Measurements from ENCODE around the gene MACROD2.

MACROD2 gene

GRCh38 chr20:15446373-15446772 lies 1451.1 kb downstream of the MACROD2 start:
- no peak overlapping the region for H3K27ac ChIP-seq
- TF ChIP-seq CTCF (conservative IDR thresholded peaks at IDR 0.05) = no peak
- TF ChIP-seq ZFX (IDR thresholded peaks at IDR 0.05) = no peak

GRCh38 chr20:15447549-15447948 lies 1452.2 kb downstream of the MACROD2 start:
- H3K27ac ChIP-seq = no peak overlapping the region
- TF ChIP-seq ZFX (IDR thresholded peaks at IDR 0.05) = no peak
- no peak for TF ChIP-seq CTCF (conservative IDR thresholded peaks at IDR 0.05)

GRCh38 chr20:15449061-15449460 lies 1453.7 kb downstream of the MACROD2 start:
- no peak overlapping the region for H3K27ac ChIP-seq
- TF ChIP-seq CTCF (conservative IDR thresholded peaks at IDR 0.05) (no peak), ZFX (IDR thresholded peaks at IDR 0.05) (no peak)

- no peak for TF ChIP-seq CTCF (conservative IDR thresholded peaks at IDR 0.05)
- TF ChIP-seq ZFX (IDR thresholded peaks at IDR 0.05) = no peak
- no peak overlapping the region for H3K27ac ChIP-seq
Observed at GRCh38 chr20:15451241-15451640, 1455.9 kb downstream of the MACROD2 start.

- no peak overlapping the region for H3K27ac ChIP-seq
- TF ChIP-seq ZFX (IDR thresholded peaks at IDR 0.05) (no peak), CTCF (conservative IDR thresholded peaks at IDR 0.05) (no peak)
Observed at GRCh38 chr20:15455279-15455678, 1460.0 kb downstream of the MACROD2 start.

GRCh38 chr20:15461938-15462337 lies 1466.6 kb downstream of the MACROD2 start:
- no peak for TF ChIP-seq CTCF (conservative IDR thresholded peaks at IDR 0.05)
- TF ChIP-seq ZFX (IDR thresholded peaks at IDR 0.05) = no peak
- no peak overlapping the region for H3K27ac ChIP-seq

- no peak for TF ChIP-seq CTCF (conservative IDR thresholded peaks at IDR 0.05)
- TF ChIP-seq ZFX (IDR thresholded peaks at IDR 0.05) = no peak
- H3K27ac ChIP-seq = no peak overlapping the region
Observed at GRCh38 chr20:15475483-15475882, 1480.2 kb downstream of the MACROD2 start.
